Liver (tissue), 9 donors: ENCODE measurements around the gene BAG3. TPM values are rescaled to one million over a fixed set of nuclear protein-coding genes. Genes with fewer than 3 reads are reported as not detected.

ENCODE experiments used
- DNase-seq: peaks from one replicate; pipeline ENCODE4 v3.0.0-alpha.2; 2017; ENCODE audit warnings: low spot score
- H3K27ac ChIP-seq, 2 donors: one replicate each; pipeline ENCODE4 v1.7.0; 2013; ENCODE audit warnings: inconsistent platforms in 2 of 2, low read length in 2 of 2, control low read depth in 1 of 2, low read depth in 1 of 2, mild to moderate bottlenecking in 1 of 2
- H3K27me3 ChIP-seq, 4 donors: one replicate each; pipeline versions ENCODE4 v1.6.1 to v1.7.0; 2013; ENCODE audit warnings: low read length in 3 of 4, inconsistent platforms in 1 of 4, mild to moderate bottlenecking in 1 of 4, moderate library complexity in 1 of 4; ENCODE audit not compliant: control insufficient read depth in 4 of 4, insufficient read depth in 4 of 4
- H3K36me3 ChIP-seq, 4 donors: one replicate each; pipeline versions ENCODE4 v1.6.1 to v1.7.0; 2013; ENCODE audit warnings: low read length in 3 of 4, mild to moderate bottlenecking in 3 of 4, low read depth in 1 of 4, moderate library complexity in 1 of 4; ENCODE audit not compliant: control insufficient read depth in 4 of 4, insufficient read depth in 3 of 4
- H3K4me1 ChIP-seq, 4 donors: one replicate each; pipeline versions ENCODE4 v1.6.1 to v1.7.0; 2013; ENCODE audit warnings: low read length in 3 of 4, mild to moderate bottlenecking in 3 of 4, moderate library complexity in 1 of 4; ENCODE audit not compliant: control insufficient read depth in 4 of 4, insufficient read depth in 4 of 4
- H3K4me3 ChIP-seq, 3 donors: one replicate each; pipeline versions ENCODE4 v1.6.1 to v1.7.0; 2013; ENCODE audit warnings: low read length in 3 of 3, control low read depth in 1 of 3, low read depth in 1 of 3, mild to moderate bottlenecking in 1 of 3
- H3K9ac ChIP-seq, 2 donors: one replicate each; pipeline ENCODE4 v1.7.0; 2013; ENCODE audit warnings: low read length in 2 of 2, mild to moderate bottlenecking in 2 of 2, moderate library complexity in 2 of 2, control low read depth in 1 of 2, low read depth in 1 of 2
- H3K9me3 ChIP-seq, 4 donors: one replicate each; pipeline versions ENCODE4 v1.6.1 to v1.7.0; 2013; ENCODE audit warnings: low read length in 3 of 4; ENCODE audit not compliant: control insufficient read depth in 4 of 4
- CTCF ChIP-seq: fragments of 150-350 bp; IDR thresholded peaks from 2 replicates; pipeline ENCODE4 v1.5.1; 2017; ENCODE audit warnings: improper control_type of control experiment, low read depth, low read length; ENCODE audit not compliant: missing input control
- EGR1 ChIP-seq, 2 donors: IDR thresholded peaks; 2 replicates each; pipeline ENCODE4 v1.6.1; 2016 to 2018; ENCODE audit warnings: antibody characterized with exemption in 2 of 2, low read depth in 2 of 2
- FOXA1 ChIP-seq: IDR thresholded peaks from 2 replicates; pipeline ENCODE4 v1.6.1; 2016; ENCODE audit warnings: antibody characterized with exemption
- FOXA2 ChIP-seq: IDR thresholded peaks from 2 replicates; pipeline ENCODE4 v1.6.1; 2016; ENCODE audit warnings: antibody characterized with exemption
- GABPA ChIP-seq, 2 donors: IDR thresholded peaks in 1 of 2; conservative IDR thresholded peaks in 1 of 2; 2 replicates each; pipeline ENCODE4 v1.6.1; 2016; ENCODE audit warnings: antibody characterized with exemption in 2 of 2, mild to moderate bottlenecking in 1 of 2, moderate library complexity in 1 of 2
- HNF4A ChIP-seq, 2 donors: conservative IDR thresholded peaks; 2 replicates each; pipeline ENCODE4 v1.6.1; 2016; ENCODE audit warnings: antibody characterized with exemption in 2 of 2, mild to moderate bottlenecking in 2 of 2
- HNF4G ChIP-seq: IDR thresholded peaks from 2 replicates; pipeline ENCODE4 v1.6.1; 2016; ENCODE audit warnings: antibody characterized with exemption
- JUND ChIP-seq, 2 donors: IDR thresholded peaks; 2 replicates each; pipeline ENCODE4 v1.6.1; 2016; ENCODE audit warnings: antibody characterized with exemption in 2 of 2
- MAX ChIP-seq: IDR thresholded peaks from 2 replicates; pipeline ENCODE4 v1.6.1; 2016; ENCODE audit warnings: antibody characterized with exemption
- NR2F2 ChIP-seq: IDR thresholded peaks from 2 replicates; pipeline ENCODE4 v1.6.1; 2016; ENCODE audit warnings: antibody characterized with exemption
- RAD21 ChIP-seq, 2 donors: IDR thresholded peaks; 2 replicates each; pipeline ENCODE4 v1.6.1; 2016; ENCODE audit warnings: antibody characterized with exemption in 2 of 2, mild to moderate bottlenecking in 2 of 2
- REST ChIP-seq: IDR thresholded peaks from 2 replicates; pipeline ENCODE4 v1.6.1; 2016; ENCODE audit warnings: antibody characterized with exemption, mild to moderate bottlenecking
- RXRA ChIP-seq, 2 donors: IDR thresholded peaks; 2 replicates each; pipeline ENCODE4 v1.6.1; 2017 to 2018; ENCODE audit warnings: antibody characterized with exemption in 2 of 2, mild to moderate bottlenecking in 1 of 2
- TAF1 ChIP-seq: conservative IDR thresholded peaks from 2 replicates; pipeline ENCODE4 v1.6.1; 2016; ENCODE audit warnings: antibody characterized with exemption, mild to moderate bottlenecking
- WGBS: extraction: QIAGEN DNeasy Blood & Tissue Kit; methylation state at CpG from one replicate; pipeline ENCODE4 v1.1.7; 2013; 5-methylcytosine and 5-hydroxymethylcytosine counted together
- polyA plus RNA-seq, 2 donors: library from polyadenylated mRNA; stranded (reverse) in 1 of 2; unstranded in 1 of 2; fragments of 200-250 nt in 1 of 2; fragments of >200 nt in 1 of 2; fragmentation: Nextera tagmentation in 1 of 2; extraction: Ambion mirVana in 1 of 2; gene quantifications; one replicate each; pipeline versions ENCODE4 v1.2.1 to v1.2.3, GENCODE V29; 2013 to 2015
- total RNA-seq, 2 donors: library from RNA; depleted of rRNA; stranded (reverse); fragments of >200 nt; gene quantifications; one replicate each; pipeline ENCODE4 v1.2.3, GENCODE V29; 2014
- TF ChIP-seq, protein P1 (sequence below): IDR thresholded peaks from 2 replicates; pipeline ENCODE4 v1.6.1; 2016; ENCODE audit warnings: antibody characterized with exemption
- TF ChIP-seq, protein P2 (sequence below): IDR thresholded peaks from 2 replicates; pipeline ENCODE4 v1.6.1; 2016; ENCODE audit warnings: antibody characterized with exemption
- donor health status: healthy.
- donor health status: healthy.
- donor health status: healthy.
- donor health status: healthy.
- donor health status: healthy.

The BAG3 gene
- total and polyA plus RNA-seq, 4 donors, result 2.2 to 15.1 (median 6.3) TPM

DNA sequence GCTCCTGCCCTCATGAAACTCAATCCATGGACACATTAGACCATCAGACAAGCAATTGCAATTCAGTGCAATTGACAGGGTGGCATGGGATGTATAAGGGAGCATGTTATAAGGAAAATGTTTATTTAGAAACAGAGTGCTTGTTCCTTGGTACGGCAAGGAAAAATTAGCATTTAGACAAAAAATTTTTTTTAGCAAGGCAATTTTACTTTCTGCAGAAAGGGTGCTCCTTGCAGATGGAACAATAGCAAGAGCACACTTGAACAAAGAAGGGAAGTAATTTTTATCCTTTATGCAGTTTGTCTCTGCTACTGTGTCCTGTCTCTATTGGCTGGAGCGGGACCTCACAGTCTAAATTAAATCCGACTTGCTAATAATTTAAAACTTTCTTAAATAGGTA lies 6.2 kb upstream of the BAG3 start:
- Histone ChIP-seq H3K36me3 (no peaks in the 10 kb centered on the region), H3K4me3 (no peak overlapping the region), H3K27me3 (no peaks in the 10 kb centered on the region), H3K9ac (no peak overlapping the region), H3K4me1 (no peaks in the 10 kb centered on the region), H3K27ac (no peak overlapping the region), H3K9me3 (no peaks in the 10 kb centered on the region)
- no peak for TF ChIP-seq RAD21 (IDR thresholded peaks at IDR 0.05)
- TF ChIP-seq, protein P1, sequence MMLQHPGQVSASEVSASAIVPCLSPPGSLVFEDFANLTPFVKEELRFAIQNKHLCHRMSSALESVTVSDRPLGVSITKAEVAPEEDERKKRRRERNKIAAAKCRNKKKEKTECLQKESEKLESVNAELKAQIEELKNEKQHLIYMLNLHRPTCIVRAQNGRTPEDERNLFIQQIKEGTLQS, result no peak
- no peak for TF ChIP-seq NR2F2
- no peak for DNase-seq
- 93% methylated on average over 3 of the region's 3 CpGs for WGBS

DNA sequence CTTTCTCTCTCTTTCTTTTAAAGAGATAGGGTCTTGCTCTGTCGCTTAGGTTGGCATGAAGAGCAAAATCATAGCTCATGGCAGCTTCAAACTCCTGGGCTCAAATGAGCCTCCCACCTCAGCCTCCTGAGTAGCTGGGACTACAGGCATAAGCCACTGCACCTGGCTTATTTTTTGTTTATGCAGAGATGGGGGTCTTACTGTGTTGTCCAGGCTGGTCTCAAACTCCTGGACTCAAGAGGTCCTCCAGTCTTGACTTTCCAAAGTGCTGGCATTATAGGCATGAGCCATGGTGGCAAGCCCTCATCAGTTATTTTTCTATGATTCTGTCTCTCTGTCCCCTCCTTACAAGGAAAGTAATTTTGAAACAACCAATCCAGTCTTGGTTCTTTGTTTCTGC lies 1.1 kb upstream of the BAG3 start:
- Histone ChIP-seq H3K27ac (no peak overlapping the region), H3K4me3 (no peak overlapping the region), H3K27me3 (no peaks in the 10 kb centered on the region), H3K9me3 (no peaks in the 10 kb centered on the region), H3K9ac (no peak overlapping the region), H3K36me3 (no peaks in the 10 kb centered on the region), H3K4me1 (peaks cover 4 to 23% (median 8%) of the 10 kb centered on the region in 4 donors)
- no peak for TF ChIP-seq MAX
- no peak for TF ChIP-seq REST
- no peak for TF ChIP-seq NR2F2
- DNase-seq, result no peak
- WGBS, result 100% methylated on average over 1 of the region's 1 CpG

DNA sequence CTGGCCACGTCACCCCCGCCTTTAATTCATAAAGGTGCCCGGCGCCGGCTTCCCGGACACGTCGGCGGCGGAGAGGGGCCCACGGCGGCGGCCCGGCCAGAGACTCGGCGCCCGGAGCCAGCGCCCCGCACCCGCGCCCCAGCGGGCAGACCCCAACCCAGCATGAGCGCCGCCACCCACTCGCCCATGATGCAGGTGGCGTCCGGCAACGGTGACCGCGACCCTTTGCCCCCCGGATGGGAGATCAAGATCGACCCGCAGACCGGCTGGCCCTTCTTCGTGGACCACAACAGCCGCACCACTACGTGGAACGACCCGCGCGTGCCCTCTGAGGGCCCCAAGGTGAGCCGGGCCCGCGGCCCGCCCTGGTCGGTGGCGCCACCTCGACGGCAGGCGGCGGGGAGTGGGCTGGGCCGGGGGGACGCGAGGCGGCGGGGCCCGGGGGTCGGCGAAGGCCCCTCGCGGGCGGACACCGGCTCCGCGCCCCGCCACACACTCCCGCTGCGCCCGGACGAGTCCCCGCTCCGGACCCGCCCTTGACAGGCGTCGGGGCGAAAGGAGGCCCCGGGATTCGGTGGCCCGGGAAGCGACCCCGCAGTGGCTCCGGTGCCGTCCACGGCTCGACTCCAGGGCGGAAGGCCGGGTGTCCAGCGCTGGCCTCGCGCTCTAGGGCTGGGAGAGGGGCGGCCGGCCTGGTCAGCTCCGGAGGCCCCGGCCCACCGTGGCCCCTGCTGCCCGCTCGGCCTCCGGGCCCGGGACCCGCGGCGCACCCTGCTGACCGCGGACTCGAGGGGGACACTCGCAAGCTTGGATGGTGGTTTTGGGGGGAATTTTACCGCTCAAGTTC lies 557 bp downstream of the BAG3 start:
- Histone ChIP-seq H3K9me3 (no peaks in the 10 kb centered on the region), H3K4me1 (peaks cover 7 to 23% (median 9%) of the 10 kb centered on the region in 4 donors), H3K27ac (peak overlapping the region; percentile 99 to 100), H3K4me3 (peak overlapping the region; percentile 82 to 91 (median 83)), H3K36me3 (peaks cover 0 to 5% (median 0%) of the 10 kb centered on the region in 4 donors), H3K27me3 (no peaks in the 10 kb centered on the region), H3K9ac (peak overlapping the region; percentile 85 to 96)
- WGBS, result 1% methylated on average over 107 of the region's 107 CpGs
- peak; percentile 41 for DNase-seq
- no peak for TF ChIP-seq NR2F2
- TF ChIP-seq, protein P1, result no peak
- no peak for TF ChIP-seq EGR1 (IDR thresholded peaks at IDR 0.05; ENCODE audit: low read depth in 2 of 2)
- TF ChIP-seq FOXA2, result no peak
- TF ChIP-seq JUND (IDR thresholded peaks at IDR 0.05), result no peak
- no peak for TF ChIP-seq TAF1
- TF ChIP-seq GABPA (IDR thresholded peaks at IDR 0.05 in 1 of 2, conservative IDR thresholded peaks at IDR 0.05 in 1 of 2), result no peak
- TF ChIP-seq HNF4G, result no peak
- TF ChIP-seq FOXA1, result no peak
- TF ChIP-seq HNF4A (conservative IDR thresholded peaks at IDR 0.05), result no peak
- TF ChIP-seq MAX, result no peak
- TF ChIP-seq, protein P2, sequence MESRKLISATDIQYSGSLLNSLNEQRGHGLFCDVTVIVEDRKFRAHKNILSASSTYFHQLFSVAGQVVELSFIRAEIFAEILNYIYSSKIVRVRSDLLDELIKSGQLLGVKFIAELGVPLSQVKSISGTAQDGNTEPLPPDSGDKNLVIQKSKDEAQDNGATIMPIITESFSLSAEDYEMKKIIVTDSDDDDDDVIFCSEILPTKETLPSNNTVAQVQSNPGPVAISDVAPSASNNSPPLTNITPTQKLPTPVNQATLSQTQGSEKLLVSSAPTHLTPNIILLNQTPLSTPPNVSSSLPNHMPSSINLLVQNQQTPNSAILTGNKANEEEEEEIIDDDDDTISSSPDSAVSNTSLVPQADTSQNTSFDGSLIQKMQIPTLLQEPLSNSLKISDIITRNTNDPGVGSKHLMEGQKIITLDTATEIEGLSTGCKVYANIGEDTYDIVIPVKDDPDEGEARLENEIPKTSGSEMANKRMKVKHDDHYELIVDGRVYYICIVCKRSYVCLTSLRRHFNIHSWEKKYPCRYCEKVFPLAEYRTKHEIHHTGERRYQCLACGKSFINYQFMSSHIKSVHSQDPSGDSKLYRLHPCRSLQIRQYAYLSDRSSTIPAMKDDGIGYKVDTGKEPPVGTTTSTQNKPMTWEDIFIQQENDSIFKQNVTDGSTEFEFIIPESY, result no peak
- no peak for TF ChIP-seq CTCF
- no peak for TF ChIP-seq RXRA (IDR thresholded peaks at IDR 0.05)
